Mammary epithelial cell (primary cell): Measurements from ENCODE around the gene UBE2F.

Experiments
- CTCF ChIP-seq, 2 donors: IDR thresholded peaks in 1 of 2; conservative IDR thresholded peaks in 1 of 2; 2 replicates each; pipeline ENCODE4 v1.5.1; 2011 to 2012; ENCODE audit warnings: inconsistent platforms in 2 of 2, low read length in 2 of 2, mild to moderate bottlenecking in 2 of 2, control low read depth in 1 of 2, low read depth in 1 of 2; ENCODE audit not compliant: insufficient read depth in 1 of 2; ENCODE audit errors: extremely low read depth in 1 of 2
- EZH2 ChIP-seq: IDR thresholded peaks from 2 replicates; pipeline ENCODE4 v1.6.1; 2012; ENCODE audit warnings: low read length, inconsistent platforms, borderline replicate concordance

GRCh38 chr2:237993701-237994100, 26.9 kb downstream of the UBE2F start:
- TF ChIP-seq CTCF (conservative IDR thresholded peaks at IDR 0.05 in 1 of 2, IDR thresholded peaks at IDR 0.05 in 1 of 2; ENCODE audit: extremely low read depth in 1 of 2, insufficient read depth in 1 of 2, low read depth in 1 of 2, low read length in 2 of 2) (no peak), EZH2 (no peak)
